ENCODE results near the gene RAB22A.

- TF ChIP-seq POLR2AphosphoS5 (IDR thresholded peaks at IDR 0.05; ENCODE audit: low read depth, low read length) (no peak), SIN3A (IDR thresholded peaks at IDR 0.05; ENCODE audit: borderline replicate concordance, insufficient read depth, low read length) (no peak)
These were observed 97.0 kb downstream of the RAB22A start for GRCh38 chr20:58406422-58407001.
